Subcutaneous adipose tissue (tissue), 4 donors: Measurements from ENCODE around the gene MTHFD2L. TPM values are rescaled to one million over a fixed set of nuclear protein-coding genes. Genes with fewer than 3 reads are reported as not detected.

Experiments used
- total RNA-seq, 4 donors: library from RNA; depleted of rRNA; stranded (reverse); fragments of >200 nt; gene quantifications; one replicate each; pipeline ENCODE4 v1.1.0, GENCODE V29; 2016
- TF ChIP-seq, protein P1 (sequence below): fragments of 450-650 bp; IDR thresholded peaks from one replicate; pipeline ENCODE4 v1.5.1; 2016; ENCODE audit warnings: low read depth, mild to moderate bottlenecking, control low read depth, antibody characterized with exemption, moderate library complexity

The MTHFD2L gene
- total RNA-seq, 4 donors from 2014 or later, result 10.8 to 19.4 (median 15.3) TPM

DNA sequence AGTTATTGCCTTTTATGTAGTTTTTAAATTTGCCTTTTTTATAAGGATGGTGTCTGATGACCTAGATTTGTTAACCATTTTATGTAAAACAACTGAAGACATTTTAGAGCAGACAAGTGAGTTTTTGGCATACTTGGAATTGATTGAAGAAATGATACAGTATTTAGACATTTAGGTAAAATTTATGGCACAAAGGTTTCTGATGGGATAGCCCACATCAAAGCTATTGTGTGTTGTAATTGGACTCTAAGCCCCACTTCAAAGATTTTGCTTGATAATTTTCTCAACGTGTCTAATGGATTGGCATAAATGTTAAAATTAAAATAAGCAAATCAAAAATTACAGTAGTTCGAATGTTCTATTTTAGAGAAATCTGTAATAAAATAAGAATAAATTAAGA, 168.0 kb downstream of the MTHFD2L start:
- TF ChIP-seq, protein P1, sequence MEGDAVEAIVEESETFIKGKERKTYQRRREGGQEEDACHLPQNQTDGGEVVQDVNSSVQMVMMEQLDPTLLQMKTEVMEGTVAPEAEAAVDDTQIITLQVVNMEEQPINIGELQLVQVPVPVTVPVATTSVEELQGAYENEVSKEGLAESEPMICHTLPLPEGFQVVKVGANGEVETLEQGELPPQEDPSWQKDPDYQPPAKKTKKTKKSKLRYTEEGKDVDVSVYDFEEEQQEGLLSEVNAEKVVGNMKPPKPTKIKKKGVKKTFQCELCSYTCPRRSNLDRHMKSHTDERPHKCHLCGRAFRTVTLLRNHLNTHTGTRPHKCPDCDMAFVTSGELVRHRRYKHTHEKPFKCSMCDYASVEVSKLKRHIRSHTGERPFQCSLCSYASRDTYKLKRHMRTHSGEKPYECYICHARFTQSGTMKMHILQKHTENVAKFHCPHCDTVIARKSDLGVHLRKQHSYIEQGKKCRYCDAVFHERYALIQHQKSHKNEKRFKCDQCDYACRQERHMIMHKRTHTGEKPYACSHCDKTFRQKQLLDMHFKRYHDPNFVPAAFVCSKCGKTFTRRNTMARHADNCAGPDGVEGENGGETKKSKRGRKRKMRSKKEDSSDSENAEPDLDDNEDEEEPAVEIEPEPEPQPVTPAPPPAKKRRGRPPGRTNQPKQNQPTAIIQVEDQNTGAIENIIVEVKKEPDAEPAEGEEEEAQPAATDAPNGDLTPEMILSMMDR, result no peak

DNA sequence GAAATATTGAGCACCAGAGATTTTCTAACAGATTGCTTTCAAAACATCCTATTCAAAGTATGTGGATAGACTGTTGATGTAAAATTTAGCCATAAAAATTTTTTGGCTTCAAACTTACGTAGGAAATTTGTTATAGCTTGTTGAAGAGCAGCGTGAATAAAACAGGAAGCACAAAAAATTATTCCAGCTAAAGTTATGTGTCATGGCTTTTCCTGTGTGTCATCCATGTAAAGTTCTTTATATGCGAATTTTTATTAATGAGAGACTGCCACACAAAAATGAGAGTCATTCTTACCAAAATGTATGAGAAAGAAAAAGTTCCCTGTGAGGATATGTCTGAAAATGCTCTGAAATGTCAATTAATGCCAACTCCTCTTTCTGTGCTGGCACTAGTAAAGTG, 169.8 kb downstream of the MTHFD2L start:
- TF ChIP-seq, protein P1, result no peak

DNA sequence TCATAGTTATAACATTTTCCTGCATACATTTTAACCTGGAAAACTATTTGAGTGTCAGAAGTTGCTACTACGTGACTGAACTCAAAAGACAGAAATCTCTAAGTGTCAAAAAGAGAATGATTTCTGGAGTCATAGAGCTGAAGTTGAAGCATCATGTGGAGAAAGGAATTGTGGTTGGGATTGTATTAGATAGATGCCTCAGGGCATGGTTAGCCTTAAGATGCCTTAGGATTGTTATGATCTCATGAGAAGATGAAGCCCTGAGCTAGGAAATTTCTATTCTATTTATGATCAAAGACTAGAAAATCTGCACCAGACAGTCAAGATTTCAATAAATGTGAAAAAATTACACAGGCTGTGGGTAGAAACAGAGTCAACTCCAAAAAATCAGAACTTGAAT, 170.6 kb downstream of the MTHFD2L start:
- TF ChIP-seq, protein P1, result no peak

DNA sequence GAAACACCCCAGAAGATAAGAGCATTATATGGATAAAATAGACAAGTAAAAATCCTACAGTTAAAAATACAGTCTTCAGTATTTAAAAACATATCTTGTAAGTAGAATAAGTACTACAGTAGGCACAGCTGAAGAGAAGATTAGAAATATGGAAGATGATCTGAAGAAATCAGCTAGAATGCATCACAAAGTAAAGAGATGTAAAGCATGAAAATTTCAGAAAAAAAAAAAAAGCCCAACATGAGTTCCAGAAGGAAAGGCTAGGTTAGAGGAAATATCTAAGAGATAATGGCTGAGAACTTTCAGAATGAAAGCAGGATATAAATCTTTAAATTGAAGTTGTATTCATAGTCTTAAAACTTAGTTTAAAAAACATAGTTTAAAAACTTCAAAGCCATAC, 171.4 kb downstream of the MTHFD2L start:
- TF ChIP-seq, protein P1, result no peak

DNA sequence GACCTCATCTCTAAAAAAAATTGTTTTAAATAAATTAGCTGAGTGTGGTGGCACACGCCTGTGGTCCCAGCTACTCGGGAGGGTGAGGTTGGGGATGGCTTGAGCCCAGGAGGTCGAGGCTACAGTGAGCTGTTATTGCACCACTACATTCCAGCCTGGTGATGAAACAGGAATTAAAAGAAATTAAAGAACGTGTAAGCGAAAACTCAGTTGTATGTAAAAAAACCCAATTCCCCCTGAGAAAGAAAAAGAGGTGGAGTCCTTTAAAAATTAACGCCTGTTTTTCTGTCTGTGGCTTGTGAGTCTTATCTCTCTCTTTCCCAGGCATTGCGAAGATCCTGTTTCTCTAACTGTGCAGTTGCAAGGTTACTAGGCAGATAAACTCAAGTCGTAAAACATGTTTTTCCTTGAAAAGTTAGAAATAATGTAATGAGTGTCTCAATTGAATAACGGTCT, 172.4 kb downstream of the MTHFD2L start:
- TF ChIP-seq, protein P1, result no peak

DNA sequence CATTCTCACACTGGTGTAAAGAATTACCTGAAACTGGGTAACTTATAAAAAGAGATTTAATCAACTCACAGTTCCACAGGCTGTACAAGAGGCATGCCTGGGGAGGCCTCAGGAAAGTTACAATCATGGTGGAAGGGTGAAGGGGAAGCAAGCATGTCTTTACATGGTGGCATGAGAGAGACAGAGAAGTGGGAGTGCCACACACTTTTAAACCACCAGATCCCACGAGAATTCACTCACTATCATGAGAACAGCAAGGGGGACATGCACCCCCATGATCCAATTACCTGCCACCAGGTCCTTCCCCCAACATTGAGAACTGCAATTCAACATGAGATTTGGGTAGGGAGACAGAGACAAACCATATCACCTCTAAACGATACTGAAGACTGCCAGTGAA, 173.3 kb downstream of the MTHFD2L start:
- TF ChIP-seq, protein P1, result no peak

DNA sequence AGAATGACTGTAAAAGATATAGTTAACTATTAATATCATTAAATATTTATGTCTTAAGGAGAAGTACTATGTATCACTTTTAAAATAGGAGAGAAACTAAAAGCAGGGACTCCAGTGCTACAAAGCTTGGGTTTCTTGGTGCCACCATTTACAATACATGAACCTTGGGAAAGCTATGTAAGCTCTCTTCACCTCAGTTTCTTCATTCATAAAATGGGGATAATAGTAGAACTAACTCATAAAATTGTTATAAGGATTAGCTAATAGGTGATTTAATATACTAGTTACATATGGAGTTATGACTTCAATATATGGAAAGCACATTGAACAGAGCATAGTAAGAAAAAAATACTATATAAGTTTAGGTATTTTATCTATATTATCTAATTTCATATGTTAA, 174.0 kb downstream of the MTHFD2L start:
- TF ChIP-seq, protein P1, result no peak
